ENCODE data around the gene GPR61.
A peak's percentile ranks its signal among the peaks of the same experiment; 100 is the strongest.

Gene GPR61

GRCh38 chr1:109509176-109510134, 30.2 kb upstream of the GPR61 start, which contains the start of gene AMIGO1:
TSS of gene AMIGO1 (minus strand) at chr1:109509727. CDS start at chr1:109508912, 815 bp downstream.
- peak in 1 of 2 donors; percentile 37 for DNase-seq (ENCODE audit: low read depth in 2 of 2, low spot score in 1 of 2)

- DNase-seq (ENCODE audit: low read depth in 2 of 2, low spot score in 1 of 2) = no peak
Measured at GRCh38 chr1:109513110-109513710, 26.5 kb upstream of the GPR61 start.

GRCh38 chr1:109514846-109515245, 24.8 kb upstream of the GPR61 start:
- DNase-seq (ENCODE audit: low read depth in 2 of 2, low spot score in 1 of 2) = no peak

GRCh38 chr1:109516872-109517271, 22.8 kb upstream of the GPR61 start:
- no peak for DNase-seq (ENCODE audit: low read depth in 2 of 2, low spot score in 1 of 2)

- DNase-seq (ENCODE audit: low read depth in 2 of 2, low spot score in 1 of 2) = no peak
Measured at GRCh38 chr1:109517337-109517736, 22.3 kb upstream of the GPR61 start.

GRCh38 chr1:109521002-109521951, 18.4 kb upstream of the GPR61 start:
- no peak for DNase-seq (ENCODE audit: low read depth in 2 of 2, low spot score in 1 of 2)

GRCh38 chr1:109522026-109522425, 17.6 kb upstream of the GPR61 start:
- no peak for DNase-seq (ENCODE audit: low read depth in 2 of 2, low spot score in 1 of 2)

GRCh38 chr1:109523706-109524105, 16.0 kb upstream of the GPR61 start:
- DNase-seq (ENCODE audit: low read depth in 2 of 2, low spot score in 1 of 2) = no peak

GRCh38 chr1:109527098-109527811, 12.4 kb upstream of the GPR61 start:
- DNase-seq (ENCODE audit: low read depth in 2 of 2, low spot score in 1 of 2) = no peak

GRCh38 chr1:109527846-109528695, 11.6 kb upstream of the GPR61 start:
- DNase-seq (ENCODE audit: low read depth in 2 of 2, low spot score in 1 of 2) = no peak

GRCh38 chr1:109528712-109529111, 11.0 kb upstream of the GPR61 start:
- DNase-seq (ENCODE audit: low read depth in 2 of 2, low spot score in 1 of 2) = no peak

GRCh38 chr1:109529881-109530456, 9.7 kb upstream of the GPR61 start:
- no peak for DNase-seq (ENCODE audit: low read depth in 2 of 2, low spot score in 1 of 2)

GRCh38 chr1:109530457-109531087, 9.1 kb upstream of the GPR61 start:
- no peak for DNase-seq (ENCODE audit: low read depth in 2 of 2, low spot score in 1 of 2)

GRCh38 chr1:109531380-109531779, 8.3 kb upstream of the GPR61 start:
- DNase-seq (ENCODE audit: low read depth in 2 of 2, low spot score in 1 of 2) = no peak

- DNase-seq (ENCODE audit: low read depth in 2 of 2, low spot score in 1 of 2) = no peak
Measured at GRCh38 chr1:109531826-109532364, 7.8 kb upstream of the GPR61 start.

GRCh38 chr1:109532365-109533136, 7.1 kb upstream of the GPR61 start:
- peak; percentile 70 to 91 for DNase-seq (ENCODE audit: low read depth in 2 of 2, low spot score in 1 of 2)

GRCh38 chr1:109534307-109534858, 5.3 kb upstream of the GPR61 start:
- DNase-seq (ENCODE audit: low read depth in 2 of 2, low spot score in 1 of 2) = no peak
